Epithelial cell of proximal tubule (primary cell): ENCODE measurements around the gene CPAMD8. TPM values are rescaled to one million over a fixed set of nuclear protein-coding genes. Genes with fewer than 3 reads are reported as not detected.
"Not testable (repeated sequence)": the region's sequence is repeated elsewhere in the genome, so short reads cannot be mapped to it uniquely, and the experiment has no call there.

Experiments used
- DNase-seq: peaks from one replicate; pipeline ENCODE4 v3.0.0-alpha.2; 2011; ENCODE audit warnings: low read depth
- H3K4me3 ChIP-seq: 2 replicates; pipeline ENCODE4 v1.5.1; 2011; ENCODE audit warnings: low read depth, mild to moderate bottlenecking, low read length
- total RNA-seq: library from RNA; depleted of rRNA; stranded (reverse); fragments of >200 nt; gene quantifications from 2 replicates; pipeline ENCODE4 v1.2.3, GENCODE V29; 2015
- TF ChIP-seq, protein P1 (sequence below): conservative IDR thresholded peaks from 2 replicates; pipeline ENCODE4 v1.5.1; 2012; ENCODE audit warnings: low read depth, mild to moderate bottlenecking, low read length

Gene CPAMD8
- total RNA-seq, 1 donor from 2014 or later = 8.2 TPM

DNA sequence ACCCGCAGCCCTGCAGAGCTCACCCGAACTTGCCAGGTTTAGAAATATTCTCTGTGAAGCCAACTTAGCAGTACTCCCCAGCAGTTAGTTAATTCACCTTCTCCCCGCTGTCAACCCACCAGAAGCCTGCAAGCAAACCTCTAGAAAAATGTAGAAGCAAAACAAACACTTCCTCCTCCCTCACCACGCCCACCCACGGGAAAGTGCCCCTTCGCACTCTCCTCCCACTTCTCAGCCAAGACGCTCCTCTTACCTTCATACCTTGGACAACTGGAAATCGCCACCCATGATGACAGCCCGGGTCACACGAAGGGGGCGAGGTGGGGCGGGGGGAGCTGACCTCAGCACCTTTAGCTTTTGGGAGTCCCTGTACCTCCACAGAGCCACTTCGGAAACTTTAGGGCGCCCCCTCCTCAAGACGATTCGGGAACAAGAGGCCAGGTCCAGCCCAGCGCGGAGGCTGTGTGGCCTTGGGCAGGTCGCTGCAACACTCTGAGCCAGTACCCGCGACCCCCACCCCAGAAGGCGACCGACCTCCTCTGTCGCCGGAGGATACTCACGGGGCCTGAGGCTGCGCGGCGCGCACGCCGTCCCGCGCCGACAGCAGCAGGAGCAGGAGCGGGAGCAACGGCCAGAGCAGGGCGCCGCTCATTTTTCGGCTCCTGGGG is 485 bp downstream of the CPAMD8 start:
- no peak for DNase-seq
- no peak overlapping the region for H3K4me3 ChIP-seq
- TF ChIP-seq, protein P1, sequence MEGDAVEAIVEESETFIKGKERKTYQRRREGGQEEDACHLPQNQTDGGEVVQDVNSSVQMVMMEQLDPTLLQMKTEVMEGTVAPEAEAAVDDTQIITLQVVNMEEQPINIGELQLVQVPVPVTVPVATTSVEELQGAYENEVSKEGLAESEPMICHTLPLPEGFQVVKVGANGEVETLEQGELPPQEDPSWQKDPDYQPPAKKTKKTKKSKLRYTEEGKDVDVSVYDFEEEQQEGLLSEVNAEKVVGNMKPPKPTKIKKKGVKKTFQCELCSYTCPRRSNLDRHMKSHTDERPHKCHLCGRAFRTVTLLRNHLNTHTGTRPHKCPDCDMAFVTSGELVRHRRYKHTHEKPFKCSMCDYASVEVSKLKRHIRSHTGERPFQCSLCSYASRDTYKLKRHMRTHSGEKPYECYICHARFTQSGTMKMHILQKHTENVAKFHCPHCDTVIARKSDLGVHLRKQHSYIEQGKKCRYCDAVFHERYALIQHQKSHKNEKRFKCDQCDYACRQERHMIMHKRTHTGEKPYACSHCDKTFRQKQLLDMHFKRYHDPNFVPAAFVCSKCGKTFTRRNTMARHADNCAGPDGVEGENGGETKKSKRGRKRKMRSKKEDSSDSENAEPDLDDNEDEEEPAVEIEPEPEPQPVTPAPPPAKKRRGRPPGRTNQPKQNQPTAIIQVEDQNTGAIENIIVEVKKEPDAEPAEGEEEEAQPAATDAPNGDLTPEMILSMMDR = no peak

DNA sequence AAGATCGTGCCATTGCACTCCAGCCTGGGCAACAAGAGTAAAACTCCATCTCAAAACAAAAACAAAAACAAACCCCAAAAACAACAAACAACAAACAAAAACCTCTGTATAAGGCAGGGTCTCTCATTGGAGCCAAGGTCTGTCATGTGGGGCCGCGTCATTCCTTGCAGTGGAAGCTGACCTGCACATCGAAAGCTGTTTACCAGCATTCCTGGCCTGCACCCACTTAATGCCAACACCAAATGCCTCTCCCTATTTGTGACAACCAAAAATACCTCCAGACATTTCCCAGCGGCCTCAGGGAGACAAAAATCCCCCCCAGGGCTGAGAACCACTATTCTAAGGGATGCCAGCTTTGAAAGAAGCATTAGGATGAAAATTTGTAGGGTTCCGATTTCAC is 1.2 kb downstream of the CPAMD8 start:
- no peak overlapping the region for H3K4me3 ChIP-seq
- TF ChIP-seq, protein P1 = no peak
- DNase-seq = no peak

DNA sequence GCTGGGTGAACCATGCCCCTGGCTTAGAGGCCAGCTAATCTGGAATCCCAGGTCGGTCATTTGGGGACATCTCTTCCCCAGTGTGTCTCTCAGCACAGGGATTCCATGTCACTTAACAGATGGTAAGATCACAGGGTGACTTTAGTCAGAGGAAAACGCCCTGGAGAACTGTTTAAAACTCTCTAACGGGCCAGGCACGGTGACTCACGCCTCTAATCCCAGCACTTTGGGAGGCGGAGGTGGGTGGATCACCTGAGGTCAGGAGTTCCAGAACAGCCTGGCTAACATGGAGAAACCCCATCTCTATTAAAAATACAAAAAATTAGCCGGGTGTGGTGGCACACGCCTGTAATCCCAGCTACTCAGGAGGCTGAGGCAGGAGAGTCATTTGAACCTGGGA is 1.7 kb downstream of the CPAMD8 start:
- DNase-seq, H3K4me3 ChIP-seq: not testable (repeated sequence)

DNA sequence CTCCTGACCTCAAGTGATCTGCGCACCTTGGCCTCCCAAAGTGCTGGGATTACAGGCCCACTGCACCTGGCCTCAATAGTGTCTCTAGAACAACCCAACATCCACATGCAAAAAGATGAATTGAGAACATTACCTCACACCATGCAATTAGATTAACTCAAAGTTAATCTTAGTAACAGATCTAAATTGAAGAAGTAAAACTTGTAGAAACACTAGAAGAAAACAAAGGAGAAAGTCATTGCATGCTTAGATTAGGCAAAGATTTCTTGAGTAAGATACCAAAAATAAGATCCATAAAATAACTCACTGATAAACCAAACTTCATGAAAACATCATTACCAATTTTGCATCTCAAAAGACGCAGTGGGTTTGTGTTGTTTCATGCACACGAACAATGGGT is 2.8 kb downstream of the CPAMD8 start:
- no peak for DNase-seq
- no peak overlapping the region for H3K4me3 ChIP-seq
- TF ChIP-seq, protein P1 = no peak

DNA sequence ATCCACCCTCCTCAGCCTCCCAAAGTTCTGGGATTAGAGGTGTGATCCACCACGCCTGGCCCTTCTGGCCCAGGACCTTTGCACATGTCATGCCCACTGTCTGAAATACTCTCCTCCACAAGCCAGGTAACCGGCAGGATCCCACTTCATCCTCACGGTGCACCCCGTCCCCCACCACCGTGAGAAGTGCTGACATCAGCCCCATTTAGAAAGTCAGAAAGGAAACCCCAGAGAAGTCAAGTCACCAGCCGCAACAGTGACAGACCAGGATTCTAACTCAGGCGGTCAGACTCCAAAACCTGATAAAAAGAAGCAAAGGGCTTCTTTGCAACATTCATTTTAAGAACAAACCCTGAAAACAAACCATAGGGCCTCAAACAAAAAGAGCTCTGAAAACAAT is 3.9 kb downstream of the CPAMD8 start:
- H3K4me3 ChIP-seq = no peak overlapping the region
- TF ChIP-seq, protein P1 = no peak
- no peak for DNase-seq

DNA sequence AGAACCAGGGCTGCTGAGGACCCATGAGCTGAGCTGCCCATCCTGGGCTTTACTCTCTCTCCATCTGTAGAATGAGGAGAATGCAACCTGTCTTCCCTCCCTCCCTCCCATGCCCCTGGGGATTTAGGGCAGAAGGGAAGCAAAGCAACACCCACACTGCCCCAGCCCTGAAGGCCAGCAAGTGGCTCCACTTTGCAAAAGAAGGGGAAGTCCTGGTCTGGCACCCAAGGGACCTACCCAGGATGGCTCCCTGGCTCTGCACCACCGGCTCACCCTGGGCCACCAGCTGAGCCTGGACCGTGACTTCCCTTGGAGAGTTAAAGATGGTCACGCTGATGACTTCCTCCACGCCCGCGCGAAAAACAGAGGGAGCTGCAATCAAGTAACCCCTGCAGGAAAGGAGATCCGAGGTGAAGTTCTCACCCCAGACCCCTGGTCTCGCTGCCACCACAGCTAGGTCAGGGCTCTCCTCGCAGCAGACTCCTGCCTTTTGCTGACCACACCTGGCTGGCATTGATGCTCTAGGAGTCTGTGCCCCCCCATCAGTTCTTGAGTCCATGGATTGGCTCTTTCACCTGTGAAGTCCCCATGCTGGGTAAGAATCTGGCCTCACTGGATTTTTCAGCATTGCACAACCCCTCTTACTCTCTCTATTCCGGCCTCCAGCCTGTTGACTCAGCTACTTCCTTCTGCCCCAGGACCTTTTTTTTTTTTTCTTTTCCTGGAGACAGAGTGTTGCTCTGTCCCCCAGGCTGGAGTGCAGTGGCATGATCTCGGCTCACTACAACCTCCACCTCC is 4.6 kb downstream of the CPAMD8 start:
- TF ChIP-seq, protein P1 = no peak
- H3K4me3 ChIP-seq = no peak overlapping the region
- peak; percentile 19 for DNase-seq

DNA sequence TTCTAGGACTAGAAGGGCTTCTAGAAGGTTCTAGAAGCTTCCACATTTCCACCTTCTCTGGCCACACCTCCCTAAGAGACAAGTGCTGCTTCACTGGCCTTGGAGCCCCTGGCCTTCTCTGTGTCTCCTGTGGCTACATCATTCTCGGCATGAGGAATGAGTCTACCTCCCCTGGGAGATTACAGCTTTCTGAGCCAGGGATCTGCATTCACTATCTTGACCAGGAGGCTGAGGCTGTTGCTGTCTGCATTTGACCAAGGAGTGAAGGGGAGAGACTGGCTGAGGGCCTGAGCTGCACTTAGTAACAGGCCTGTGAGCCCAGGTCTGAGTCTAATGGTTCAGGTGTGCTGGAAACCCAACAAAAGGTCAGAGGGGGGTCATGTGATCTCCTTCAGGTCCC is 5.3 kb downstream of the CPAMD8 start:
- H3K4me3 ChIP-seq = no peak overlapping the region
- TF ChIP-seq, protein P1 = no peak
- DNase-seq = no peak
